Measurements from ENCODE around the gene SLC22A12.
"Not testable (repeated sequence)": the region's sequence is repeated elsewhere in the genome, so short reads cannot be mapped to it uniquely, and the experiment has no call there.

Gene SLC22A12

DNA sequence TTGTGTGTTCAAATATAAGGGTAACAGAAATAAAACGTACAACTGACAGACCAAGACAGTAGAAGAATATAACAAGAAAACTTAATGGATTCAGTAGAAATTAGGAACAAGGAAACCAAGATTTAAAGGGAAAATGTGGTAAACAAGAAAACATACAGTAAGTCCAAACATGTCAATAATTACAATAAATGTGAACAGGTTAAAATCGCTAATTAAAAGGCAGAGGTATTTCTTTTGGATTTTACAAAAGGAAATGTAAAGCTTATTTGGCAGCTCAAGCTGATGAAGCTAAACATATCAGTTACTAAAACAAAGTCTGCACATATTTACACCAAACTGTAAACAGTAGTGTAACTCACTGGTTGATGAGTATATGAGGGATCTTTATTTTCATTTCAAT, 2.3 kb upstream of the SLC22A12 start:
- DNase-seq (ENCODE audit: low read depth) = no peak

DNA sequence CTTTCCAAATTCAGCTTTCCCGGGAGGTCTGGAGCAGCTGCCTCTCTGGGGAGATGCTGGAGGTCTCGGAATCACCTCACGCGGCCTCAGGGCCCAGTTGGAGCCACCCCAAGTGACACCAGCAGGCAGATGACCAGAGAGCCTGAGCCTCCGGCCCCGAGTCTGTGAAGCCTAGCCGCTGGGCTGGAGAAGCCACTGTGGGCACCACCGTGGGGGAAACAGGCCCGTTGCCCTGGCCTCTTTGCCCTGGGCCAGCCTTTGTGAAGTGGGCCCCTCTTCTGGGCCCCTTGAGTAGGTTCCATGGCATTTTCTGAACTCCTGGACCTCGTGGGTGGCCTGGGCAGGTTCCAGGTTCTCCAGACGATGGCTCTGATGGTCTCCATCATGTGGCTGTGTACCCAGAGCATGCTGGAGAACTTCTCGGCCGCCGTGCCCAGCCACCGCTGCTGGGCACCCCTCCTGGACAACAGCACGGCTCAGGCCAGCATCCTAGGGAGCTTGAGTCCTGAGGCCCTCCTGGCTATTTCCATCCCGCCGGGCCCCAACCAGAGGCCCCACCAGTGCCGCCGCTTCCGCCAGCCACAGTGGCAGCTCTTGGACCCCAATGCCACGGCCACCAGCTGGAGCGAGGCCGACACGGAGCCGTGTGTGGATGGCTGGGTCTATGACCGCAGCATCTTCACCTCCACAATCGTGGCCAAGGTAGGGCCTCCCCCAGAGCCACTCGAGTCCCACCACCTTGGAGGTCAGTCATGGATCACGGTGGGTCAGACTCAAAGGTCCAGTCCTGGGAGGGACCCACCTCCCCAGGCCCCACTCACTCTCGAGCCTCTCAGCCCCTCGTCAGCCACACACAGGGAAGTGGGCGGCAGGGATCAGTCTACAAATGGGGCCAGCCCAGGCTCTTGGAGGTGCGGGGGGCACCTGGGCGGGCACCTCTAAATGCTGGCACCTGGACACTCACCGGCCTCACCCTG, 525 bp downstream of the SLC22A12 start:
- DNase-seq (ENCODE audit: low read depth) = no peak

DNA sequence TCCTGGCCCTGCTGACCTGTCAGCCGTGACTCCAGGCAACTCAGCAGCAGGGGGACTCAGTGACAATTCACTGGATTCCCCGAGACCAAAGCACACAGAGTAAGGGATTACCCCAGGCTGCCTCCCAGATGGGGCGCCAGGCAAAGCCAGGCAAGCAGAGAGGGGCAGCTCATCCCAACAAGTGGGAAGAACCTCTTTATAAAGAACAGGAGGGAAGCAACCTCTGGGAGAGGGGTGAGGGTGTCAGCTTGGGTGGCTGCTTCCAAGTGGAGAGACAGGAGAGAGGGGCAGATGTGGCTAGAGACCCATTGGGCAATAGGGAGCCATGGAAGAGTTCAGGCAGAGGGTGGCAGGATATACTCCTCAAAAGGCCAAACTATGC, 1.2 kb downstream of the SLC22A12 start:
- DNase-seq (ENCODE audit: low read depth) = no peak

DNA sequence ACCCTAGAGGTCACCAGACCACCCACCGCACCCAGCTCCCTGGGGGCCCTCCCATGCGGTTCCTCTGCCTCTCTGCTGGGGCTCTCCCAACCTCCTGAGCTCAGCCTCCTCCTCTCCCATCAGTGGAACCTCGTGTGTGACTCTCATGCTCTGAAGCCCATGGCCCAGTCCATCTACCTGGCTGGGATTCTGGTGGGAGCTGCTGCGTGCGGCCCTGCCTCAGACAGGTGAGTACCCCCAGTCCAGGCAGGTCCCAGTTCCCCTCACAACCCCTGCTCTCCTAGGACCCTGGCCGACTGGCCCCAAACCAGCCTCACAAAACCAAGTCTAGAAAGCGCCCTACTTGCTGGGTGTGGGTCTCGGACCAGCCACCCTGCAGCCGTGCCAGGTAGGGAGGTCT, 1.6 kb downstream of the SLC22A12 start:
- no peak for DNase-seq (ENCODE audit: low read depth)

DNA sequence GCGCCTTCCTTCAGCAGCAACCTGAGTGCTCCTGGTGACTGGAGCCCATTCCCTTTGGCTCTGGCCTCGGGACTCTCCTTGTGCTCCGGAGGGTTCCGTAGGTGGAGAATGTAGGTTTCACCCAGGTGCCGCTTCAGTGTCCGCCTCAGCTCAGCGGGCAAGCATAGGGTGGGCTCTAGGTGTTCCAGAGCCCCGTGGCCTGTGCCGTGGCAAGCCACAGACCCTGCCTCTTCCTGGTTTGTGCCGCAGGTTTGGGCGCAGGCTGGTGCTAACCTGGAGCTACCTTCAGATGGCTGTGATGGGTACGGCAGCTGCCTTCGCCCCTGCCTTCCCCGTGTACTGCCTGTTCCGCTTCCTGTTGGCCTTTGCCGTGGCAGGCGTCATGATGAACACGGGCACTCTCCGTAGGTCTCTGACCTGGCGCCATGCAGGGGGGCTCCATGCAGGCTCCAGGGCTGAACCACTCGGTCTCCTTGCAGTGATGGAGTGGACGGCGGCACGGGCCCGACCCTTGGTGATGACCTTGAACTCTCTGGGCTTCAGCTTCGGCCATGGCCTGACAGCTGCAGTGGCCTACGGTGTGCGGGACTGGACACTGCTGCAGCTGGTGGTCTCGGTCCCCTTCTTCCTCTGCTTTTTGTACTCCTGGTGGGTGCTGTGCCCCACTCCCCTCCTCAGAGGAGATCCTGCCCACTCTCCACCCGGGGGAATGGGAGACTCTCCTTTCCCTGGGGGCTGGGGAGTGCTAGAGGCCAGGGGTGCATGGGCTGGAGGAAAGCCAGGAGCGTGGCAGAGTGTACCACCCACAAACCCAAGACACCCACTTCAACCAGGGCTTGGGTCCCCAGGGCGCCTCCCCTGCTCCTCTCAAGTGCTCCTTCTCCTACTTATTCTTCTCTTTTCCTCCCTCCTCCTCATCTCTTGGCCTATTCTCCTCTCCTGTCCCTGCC, 2.4 kb downstream of the SLC22A12 start:
- no peak for DNase-seq (ENCODE audit: low read depth)

DNA sequence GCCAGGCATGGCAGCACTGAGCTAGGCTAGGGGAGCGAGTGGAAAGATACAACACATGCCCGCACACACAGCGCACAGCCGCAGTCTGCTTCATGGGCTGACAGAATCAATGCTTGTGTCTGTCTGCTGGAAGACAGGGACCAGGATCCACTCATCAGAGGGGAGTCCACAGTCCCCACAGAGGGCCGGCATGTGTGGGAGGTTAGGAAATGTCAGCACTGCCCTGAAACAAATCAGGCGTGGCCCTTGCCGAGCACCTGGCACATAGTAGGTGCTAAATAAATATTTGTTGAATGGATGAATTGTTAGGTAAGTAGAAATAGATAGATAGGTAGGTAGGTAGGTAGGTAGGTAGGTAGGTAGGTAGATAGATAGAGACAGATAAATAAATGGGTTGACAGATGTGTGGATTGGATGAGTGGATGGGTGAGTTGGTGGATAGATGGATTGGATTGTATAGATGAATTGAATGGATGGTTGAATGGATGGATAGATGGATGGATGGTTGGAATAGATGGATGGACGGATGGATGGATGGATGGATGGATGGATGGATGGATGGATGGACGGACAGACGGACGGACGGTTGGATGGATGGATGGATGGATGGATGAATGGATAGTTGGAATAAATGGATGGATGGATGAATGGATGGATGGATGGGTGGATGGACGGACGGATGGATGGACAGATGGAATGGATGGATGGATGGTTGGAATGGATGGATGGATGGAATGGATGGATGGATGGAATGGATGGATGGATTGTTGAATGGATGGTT, 3.3 kb downstream of the SLC22A12 start:
- DNase-seq (ENCODE audit: low read depth) = no peak

DNA sequence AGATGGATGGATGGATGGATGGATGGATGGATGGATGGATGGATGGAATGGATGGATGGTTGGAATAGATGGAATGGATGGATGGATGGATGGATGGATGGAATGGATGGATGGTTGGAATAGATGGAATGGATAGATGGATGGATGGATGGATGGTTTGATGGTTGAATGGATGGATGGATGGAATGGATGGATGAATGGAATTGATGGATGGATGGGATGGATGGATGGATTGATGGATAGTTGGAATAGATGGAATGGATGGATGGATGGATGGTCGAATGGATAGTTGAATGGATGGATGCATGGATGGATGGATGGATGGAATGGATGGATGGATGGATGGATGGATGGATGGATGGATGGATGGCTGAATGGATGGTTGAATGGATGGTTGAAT, 4.9 kb downstream of the SLC22A12 start:
- not testable (repeated sequence) for DNase-seq (ENCODE audit: low read depth)

DNA sequence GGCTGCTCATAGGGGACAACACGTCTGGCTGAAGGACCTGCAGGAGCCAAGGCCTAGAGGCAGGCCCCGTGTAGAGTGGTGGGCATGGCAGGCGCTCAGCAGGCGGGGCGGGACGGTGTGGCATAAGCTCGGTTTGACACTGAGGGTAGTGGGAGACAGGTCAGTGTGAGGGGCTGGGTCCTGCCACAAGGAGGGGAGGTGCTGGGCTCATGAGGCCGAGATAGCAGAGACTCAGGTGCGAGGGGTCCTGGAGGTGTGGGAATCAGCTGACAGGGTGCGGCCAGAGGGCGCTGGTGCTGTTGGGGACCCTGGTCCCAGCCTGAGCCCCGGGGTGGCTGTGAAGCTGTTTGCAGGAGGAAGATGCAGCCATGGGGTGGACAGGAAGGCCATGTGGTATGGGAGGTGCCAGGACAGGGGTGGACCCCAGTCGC, 6.7 kb downstream of the SLC22A12 start:
- no peak for DNase-seq (ENCODE audit: low read depth)

DNA sequence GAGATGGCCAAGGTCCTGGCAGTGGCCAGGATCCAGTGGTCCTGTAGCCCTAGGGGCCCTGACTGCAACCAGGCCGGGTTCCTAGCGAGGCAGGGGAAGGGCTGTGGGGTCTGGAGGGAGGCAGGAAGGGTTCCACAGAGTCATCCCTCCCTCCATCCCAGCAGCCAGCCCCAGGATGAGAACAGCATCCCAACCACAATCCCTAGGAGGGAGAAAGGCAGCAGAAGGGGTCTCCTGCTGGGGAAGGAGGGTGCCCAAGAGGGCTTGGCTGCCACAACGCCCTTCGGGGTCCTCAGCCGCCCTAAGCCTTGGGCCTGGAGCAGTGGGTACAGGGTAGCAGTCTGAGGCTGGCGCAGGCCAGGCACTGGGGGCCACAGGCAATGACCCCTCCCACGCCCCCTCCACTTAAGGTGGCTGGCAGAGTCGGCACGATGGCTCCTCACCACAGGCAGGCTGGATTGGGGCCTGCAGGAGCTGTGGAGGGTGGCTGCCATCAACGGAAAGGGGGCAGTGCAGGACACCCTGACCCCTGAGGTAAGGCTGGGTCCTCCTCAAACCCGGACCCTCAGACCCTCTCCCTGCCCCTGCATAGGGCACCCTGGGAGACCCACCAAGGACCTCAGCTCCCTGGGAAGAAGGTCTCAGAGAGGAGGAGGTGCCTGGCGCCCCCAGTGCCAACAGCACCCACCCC, 7.2 kb downstream of the SLC22A12 start:
- DNase-seq (ENCODE audit: low read depth) = no peak

DNA sequence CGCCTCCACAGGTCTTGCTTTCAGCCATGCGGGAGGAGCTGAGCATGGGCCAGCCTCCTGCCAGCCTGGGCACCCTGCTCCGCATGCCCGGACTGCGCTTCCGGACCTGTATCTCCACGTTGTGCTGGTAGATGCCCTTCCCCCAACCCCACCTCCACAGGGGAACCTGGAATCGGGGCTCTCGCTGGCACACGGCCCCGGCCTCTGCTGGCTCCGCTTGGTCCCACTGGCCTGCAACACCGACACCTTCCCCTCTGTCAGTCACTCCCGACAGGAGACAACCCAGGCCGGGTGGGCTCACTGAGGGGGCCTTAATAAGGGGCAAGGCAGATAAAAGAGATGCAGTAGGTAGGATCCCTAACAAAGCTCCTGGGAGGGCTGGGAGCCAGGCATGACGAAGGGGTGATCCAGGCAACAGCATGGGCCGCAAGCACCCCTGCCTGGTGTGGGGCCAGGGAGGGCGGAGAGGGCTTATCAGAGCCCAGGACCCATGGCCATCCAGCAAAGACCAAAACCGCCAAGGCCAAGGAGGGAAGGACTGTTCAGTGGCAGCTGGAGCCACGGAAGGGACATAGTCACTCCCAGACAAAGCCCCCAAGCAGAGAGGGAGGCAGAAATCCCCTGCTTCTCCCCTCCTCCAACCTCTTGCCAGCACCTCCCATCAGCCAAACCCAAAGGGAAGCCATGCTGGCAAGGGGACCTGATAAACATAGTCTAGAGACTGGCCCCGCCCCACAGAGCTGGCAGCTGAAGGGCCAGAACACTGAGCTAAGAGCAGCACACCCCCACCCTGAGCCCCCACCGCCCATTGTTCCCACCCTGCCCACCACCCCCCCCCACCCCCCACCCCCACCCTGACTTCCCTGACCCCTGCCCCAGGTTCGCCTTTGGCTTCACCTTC, 8.0 kb downstream of the SLC22A12 start:
- DNase-seq (ENCODE audit: low read depth) = no peak

DNA sequence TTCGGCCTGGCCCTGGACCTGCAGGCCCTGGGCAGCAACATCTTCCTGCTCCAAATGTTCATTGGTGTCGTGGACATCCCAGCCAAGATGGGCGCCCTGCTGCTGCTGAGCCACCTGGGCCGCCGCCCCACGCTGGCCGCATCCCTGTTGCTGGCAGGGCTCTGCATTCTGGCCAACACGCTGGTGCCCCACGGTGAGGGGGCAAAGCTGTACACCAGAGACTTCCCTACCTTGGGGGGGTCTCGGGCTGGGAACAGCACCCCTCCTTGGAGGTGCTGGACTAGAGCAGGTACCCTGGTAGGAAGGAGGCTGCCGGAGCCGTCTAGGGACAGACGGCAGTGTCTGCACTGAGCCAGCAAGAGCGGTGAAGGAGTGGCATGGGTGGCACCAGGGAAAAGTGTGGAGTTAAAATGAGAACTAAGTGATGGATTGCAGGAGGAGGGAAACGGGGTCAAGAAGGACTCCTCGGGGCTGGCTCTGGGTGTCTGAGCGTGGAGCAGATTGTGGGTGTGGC, 8.7 kb downstream of the SLC22A12 start:
- DNase-seq (ENCODE audit: low read depth) = no peak

DNA sequence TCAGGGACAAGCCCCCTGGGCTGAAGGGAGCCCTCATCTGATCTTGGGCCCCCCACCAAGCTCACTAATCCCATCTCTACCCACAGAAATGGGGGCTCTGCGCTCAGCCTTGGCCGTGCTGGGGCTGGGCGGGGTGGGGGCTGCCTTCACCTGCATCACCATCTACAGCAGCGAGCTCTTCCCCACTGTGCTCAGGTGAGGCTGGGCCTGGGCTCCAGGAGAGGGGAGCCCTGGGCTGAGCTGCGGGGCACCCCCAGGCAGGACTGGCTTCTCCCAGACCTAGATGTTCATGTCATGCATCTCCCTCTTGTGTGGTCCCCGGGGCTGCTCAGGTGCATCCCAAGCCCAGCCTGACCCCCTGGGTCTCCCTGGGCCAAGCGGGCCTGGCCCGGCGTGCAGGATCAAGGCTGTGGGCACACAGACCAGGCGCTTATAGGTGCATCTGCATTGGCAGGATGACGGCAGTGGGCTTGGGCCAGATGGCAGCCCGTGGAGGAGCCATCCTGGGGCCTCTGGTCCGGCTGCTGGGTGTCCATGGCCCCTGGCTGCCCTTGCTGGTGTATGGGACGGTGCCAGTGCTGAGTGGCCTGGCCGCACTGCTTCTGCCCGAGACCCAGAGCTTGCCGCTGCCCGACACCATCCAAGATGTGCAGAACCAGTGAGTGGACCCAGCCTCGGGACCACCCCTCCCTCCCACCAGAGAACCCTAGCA, 9.4 kb downstream of the SLC22A12 start:
- no peak for DNase-seq (ENCODE audit: low read depth)

DNA sequence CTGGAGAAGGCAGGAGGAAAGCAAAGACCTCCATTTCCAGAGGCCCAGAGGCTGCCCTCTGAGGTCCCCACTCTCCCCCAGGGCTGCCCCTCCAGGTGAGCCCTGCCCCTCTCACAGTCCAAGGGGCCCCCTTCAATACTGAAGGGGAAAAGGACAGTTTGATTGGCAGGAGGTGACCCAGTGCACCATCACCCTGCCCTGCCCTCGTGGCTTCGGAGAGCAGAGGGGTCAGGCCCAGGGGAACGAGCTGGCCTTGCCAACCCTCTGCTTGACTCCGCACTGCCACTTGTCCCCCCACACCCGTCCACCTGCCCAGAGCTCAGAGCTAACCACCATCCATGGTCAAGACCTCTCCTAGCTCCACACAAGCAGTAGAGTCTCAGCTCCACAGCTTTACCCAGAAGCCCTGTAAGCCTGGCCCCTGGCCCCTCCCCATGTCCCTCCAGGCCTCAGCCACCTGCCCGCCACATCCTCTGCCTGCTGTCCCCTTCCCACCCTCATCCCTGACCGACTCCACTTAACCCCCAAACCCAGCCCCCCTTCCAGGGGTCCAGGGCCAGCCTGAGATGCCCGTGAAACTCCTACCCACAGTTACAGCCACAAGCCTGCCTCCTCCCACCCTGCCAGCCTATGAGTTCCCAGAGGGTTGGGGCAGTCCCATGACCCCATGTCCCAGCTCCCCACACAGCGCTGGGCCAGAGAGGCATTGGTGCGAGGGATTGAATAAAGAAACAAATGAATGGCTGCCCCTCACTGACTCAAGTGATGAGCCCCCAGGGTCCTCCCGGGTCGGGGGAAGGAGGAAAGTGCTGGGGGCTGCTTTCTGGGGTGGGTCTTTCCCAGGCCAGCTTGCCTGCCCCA, 10.8 kb downstream of the SLC22A12 start:
- no peak for DNase-seq (ENCODE audit: low read depth)

DNA sequence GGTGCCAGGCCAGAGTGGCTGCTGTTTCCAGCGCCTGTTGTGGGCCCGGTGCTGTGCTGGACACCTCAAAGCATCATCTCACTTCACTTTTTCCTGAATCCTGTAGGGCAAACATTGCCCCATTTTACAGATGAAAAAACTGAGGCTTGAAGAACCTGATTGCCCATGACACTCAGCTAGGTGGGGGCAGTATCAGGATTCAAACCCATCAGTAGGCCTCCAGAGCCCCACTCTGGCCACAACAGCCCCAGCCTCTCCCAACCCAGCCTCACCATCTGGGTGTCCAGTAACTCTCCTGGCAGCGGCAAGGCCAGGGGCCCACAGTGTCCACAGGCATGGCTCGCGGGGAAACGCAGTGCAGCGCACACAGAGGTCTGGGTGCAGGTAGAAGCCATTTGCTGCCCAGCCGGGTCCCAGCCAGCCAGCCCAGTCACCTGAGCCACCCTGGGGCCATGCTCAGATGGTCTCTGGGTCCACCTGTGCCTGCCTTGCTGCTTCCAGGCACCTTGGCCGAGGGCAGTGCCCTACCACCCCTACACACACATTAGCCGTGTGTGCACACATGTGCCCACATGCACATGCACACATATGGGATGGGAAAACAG, 11.5 kb downstream of the SLC22A12 start:
- DNase-seq (ENCODE audit: low read depth) = no peak

DNA sequence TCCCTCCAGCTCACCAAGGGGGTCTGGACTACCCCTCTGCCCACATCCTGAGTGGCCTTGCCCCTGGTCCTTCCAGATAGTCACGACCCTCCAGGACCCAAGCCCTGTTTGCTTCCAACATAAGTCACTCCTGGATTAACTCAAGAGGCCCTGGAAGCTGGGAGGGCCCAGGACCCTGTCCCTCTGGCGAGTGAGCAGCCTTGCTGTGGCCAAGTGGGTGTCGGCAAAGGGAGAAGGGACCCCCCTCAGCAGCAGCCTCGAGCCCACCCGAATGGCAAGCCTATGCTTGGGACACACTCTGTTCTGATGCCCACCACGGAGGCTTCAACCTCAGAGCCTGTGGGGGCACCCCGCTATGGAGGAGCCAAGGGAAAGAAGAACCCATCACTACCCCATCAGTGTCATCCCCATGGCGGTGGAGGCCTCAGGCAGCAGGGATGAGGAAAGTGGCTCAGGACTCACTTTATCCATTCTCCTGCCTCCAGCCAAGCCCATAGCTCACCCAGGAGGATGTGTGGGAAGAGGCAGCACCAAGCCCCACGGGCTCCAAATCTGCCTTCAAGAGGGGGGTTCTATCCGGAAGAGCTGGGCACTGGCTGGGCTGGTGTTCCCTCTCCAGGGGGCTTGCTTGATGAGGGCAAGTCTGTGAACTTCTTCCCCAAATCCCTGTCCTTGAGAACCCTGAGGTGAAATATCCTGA, 12.5 kb downstream of the SLC22A12 start:
- no peak for DNase-seq (ENCODE audit: low read depth)

DNA sequence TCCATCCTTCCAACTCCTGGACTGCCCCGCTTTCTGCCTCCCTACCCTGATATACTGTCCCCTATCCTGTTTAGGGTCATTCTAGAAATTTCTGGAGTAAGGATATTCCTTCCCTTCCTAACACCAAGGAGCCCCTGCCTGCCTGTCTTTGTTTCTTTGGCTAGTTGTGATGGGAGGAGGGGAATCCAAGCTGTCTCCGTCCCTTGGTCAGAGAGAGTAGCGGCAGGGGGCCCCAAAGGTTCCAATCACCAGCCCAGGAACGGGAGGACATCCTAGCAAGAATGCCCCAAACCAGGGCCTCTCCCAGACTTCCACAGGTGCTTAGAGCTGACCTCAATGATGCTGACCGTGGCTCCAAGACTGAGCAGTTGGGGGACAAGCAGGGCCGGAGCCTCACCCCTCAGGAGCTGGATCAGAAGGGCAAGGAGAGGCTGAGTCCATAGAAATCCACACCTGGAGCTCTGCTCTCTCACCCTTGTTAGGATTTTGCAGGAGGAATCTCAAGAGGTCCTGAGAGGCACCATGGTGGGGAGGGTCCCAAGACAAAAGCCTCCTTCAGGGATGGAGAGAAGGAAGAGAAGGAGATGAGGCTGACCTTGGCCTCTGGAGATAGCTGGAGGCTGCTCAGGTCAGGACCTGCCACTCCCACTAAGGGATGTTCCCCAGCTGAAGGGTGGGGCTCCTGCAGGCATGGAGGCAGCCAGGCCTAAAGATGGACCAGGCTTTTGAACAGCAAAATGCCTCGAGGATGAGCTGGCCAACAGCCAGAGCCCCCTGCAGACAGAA, 13.6 kb downstream of the SLC22A12 start:
- DNase-seq (ENCODE audit: low read depth) = no peak

DNA sequence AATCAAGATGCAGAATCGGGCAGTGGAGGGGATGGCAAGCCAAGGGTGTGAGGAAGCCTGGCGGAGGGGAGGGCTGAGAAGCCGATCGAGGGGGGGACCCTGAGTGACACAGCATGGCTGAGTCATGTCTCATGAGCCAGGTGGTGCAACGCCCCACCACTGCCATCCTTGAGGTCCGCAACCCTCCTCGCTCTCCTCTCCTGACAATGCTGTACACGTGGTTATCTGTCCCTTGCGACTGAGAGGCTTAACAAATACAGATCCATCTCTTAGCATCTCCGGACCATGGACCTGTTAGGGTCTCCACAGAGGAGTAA, 14.2 kb downstream of the SLC22A12 start:
- no peak for DNase-seq (ENCODE audit: low read depth)
